A549 (cell line): Measurements from ENCODE around the gene REPS1.

Experiments
- CEBPB ChIP-seq, 2 experiments: fragments of >200 bp in 1 of 2; sonication (Bioruptor Twin) in 1 of 2; formaldehyde crosslinking in 1 of 2; IDR thresholded peaks; 2 replicates each; pipeline ENCODE4 v1.6.1; 2012 to 2016
- CHD2 ChIP-seq: fragments of 150-350 bp; IDR thresholded peaks from 2 replicates; pipeline ENCODE4 v1.6.1; 2014; ENCODE audit warnings: low read length; ENCODE audit not compliant: partially characterized antibody
- CTCF ChIP-seq: fragments of >200 bp; sonication (Bioruptor Twin); formaldehyde crosslinking; IDR thresholded peaks from 3 replicates; pipeline ENCODE4 v1.5.1; 2016
- EP300 ChIP-seq, 2 experiments: fragments of >200 bp; sonication (Bioruptor Twin); formaldehyde crosslinking; IDR thresholded peaks; 2 replicates in 1 of 2; 3 replicates in 1 of 2; pipeline ENCODE4 v1.6.1; 2016 to 2017
- MAFK ChIP-seq: fragments of 450-650 bp; IDR thresholded peaks from 2 replicates; pipeline ENCODE4 v1.6.1; 2014; ENCODE audit not compliant: partially characterized antibody
- POLR2A ChIP-seq: IDR thresholded peaks from 2 replicates; pipeline ENCODE4 v1.6.1; 2012; ENCODE audit warnings: mild to moderate bottlenecking, low read length
- RAD21 ChIP-seq, 2 experiments: fragments of >200 bp in 1 of 2; sonication (Bioruptor Twin) in 1 of 2; formaldehyde crosslinking in 1 of 2; IDR thresholded peaks in 1 of 2; conservative IDR thresholded peaks in 1 of 2; 2 replicates in 1 of 2; 3 replicates in 1 of 2; pipeline ENCODE4 v1.6.1; 2012 to 2018; ENCODE audit warnings: inconsistent platforms in 1 of 2
- REST ChIP-seq: fragments of 200-600 bp; sonication (generic); IDR thresholded peaks from 2 replicates; pipeline ENCODE4 v1.6.1; 2016; ENCODE audit warnings: antibody characterized with exemption, mild to moderate bottlenecking, moderate library complexity
- ZFP36 ChIP-seq: fragments of 450-650 bp; IDR thresholded peaks from 2 replicates; pipeline ENCODE4 v1.6.1; 2014; ENCODE audit warnings: borderline replicate concordance; ENCODE audit not compliant: partially characterized antibody
- ZNF302 ChIP-seq: fragments of 250-450 bp; sonication (Bioruptor Pico); IDR thresholded peaks from 2 replicates; pipeline ENCODE4 v1.9.0; 2021; ENCODE audit warnings: inconsistent platforms, mild to moderate bottlenecking, moderate library complexity

- TF ChIP-seq MAFK (no peak), REST (no peak), CHD2 (no peak), ZFP36 (no peak), CTCF (no peak), CEBPB (IDR thresholded peaks at IDR 0.05) (no peak), RAD21 (conservative IDR thresholded peaks at IDR 0.05 in 1 of 2, IDR thresholded peaks at IDR 0.05 in 1 of 2) (no peak), POLR2A (no peak), ZNF302 (CRISPR knock-in tag) (no peak), EP300 (IDR thresholded peaks at IDR 0.05) (no peak)
Observed at GRCh38 chr6:139013185-139013800, 25.2 kb upstream of the REPS1 start.
